ENCODE measurements around the gene SFN.
A peak's percentile ranks its signal among the peaks of the same experiment; 100 is the strongest.

Gene SFN

DNA sequence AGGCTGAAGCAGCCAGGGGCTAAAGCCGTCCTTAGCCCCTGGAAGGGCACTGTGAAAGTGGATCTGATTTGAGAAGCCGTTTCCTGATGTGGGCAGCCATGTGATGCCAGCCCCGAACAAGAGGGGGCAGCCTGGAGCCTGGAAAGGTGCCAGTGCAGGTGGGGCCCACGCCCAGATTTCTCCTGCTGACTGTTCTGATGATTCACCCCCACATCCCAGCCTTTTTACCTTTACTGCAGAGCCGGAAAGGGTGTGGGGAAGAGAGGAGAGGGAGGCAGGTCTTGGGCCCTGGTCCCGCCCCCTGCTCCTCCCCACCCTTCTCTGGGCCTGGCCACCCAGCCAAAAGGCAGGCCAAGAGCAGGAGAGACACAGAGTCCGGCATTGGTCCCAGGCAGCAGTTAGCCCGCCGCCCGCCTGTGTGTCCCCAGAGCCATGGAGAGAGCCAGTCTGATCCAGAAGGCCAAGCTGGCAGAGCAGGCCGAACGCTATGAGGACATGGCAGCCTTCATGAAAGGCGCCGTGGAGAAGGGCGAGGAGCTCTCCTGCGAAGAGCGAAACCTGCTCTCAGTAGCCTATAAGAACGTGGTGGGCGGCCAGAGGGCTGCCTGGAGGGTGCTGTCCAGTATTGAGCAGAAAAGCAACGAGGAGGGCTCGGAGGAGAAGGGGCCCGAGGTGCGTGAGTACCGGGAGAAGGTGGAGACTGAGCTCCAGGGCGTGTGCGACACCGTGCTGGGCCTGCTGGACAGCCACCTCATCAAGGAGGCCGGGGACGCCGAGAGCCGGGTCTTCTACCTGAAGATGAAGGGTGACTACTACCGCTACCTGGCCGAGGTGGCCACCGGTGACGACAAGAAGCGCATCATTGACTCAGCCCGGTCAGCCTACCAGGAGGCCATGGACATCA is at the start of gene SFN:
TSS of gene SFN (plus strand) at position 369 of the 904 bp plus-strand sequence. CDS start at position 433, 64 bp downstream.
- Histone ChIP-seq H3K4me3 (ENCODE audit: low read depth, low read length) (no peak within 1 kb of the TSS), H3K36me3 (replicated peaks) (no peaks in the 10 kb centered on the region), H3K27ac (no peak within 1 kb of the TSS), H3K27me3 (replicated peaks) (no peaks in the 10 kb centered on the region)
- TF ChIP-seq, protein P1, sequence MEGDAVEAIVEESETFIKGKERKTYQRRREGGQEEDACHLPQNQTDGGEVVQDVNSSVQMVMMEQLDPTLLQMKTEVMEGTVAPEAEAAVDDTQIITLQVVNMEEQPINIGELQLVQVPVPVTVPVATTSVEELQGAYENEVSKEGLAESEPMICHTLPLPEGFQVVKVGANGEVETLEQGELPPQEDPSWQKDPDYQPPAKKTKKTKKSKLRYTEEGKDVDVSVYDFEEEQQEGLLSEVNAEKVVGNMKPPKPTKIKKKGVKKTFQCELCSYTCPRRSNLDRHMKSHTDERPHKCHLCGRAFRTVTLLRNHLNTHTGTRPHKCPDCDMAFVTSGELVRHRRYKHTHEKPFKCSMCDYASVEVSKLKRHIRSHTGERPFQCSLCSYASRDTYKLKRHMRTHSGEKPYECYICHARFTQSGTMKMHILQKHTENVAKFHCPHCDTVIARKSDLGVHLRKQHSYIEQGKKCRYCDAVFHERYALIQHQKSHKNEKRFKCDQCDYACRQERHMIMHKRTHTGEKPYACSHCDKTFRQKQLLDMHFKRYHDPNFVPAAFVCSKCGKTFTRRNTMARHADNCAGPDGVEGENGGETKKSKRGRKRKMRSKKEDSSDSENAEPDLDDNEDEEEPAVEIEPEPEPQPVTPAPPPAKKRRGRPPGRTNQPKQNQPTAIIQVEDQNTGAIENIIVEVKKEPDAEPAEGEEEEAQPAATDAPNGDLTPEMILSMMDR (IDR thresholded peaks at IDR 0.05; ENCODE audit: low read depth, low read length, missing control alignments): peak; percentile 41
- in situ Hi-C loops (cut with HindIII; ENCODE audit: low pct_ligation_motif_present, low sequenced_read_pairs): no loop called here
- no peak for DNase-seq

DNA sequence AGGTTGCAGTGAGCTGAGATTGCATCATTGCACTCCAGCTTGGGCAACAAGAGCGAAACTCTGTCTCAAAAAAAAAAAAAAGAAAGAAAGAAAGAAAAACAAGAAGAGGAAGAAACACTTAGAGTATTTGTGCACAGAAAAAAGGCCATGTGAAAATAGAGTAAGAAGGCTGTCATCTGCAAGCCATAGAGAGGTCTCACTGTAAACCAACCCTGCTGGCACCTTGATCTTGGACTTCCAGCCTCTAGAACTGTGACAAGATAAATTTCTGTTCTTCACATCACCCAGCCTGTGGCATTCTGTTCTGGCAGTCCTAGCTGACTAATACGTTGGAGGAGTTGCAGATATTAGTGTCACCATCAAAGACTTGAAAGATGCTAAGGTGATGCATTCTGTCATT is 48.6 kb upstream of the SFN start:
- Histone ChIP-seq H3K36me3 (replicated peaks) (no peaks in the 10 kb centered on the region), H3K27me3 (replicated peaks) (no peaks in the 10 kb centered on the region), H3K27ac (no peak overlapping the region), H3K4me3 (ENCODE audit: low read depth, low read length) (no peak overlapping the region)
- DNase-seq: no peak
- TF ChIP-seq, protein P1 (IDR thresholded peaks at IDR 0.05; ENCODE audit: low read depth, low read length, missing control alignments): no peak
- in situ Hi-C loops (cut with HindIII; ENCODE audit: low pct_ligation_motif_present, low sequenced_read_pairs): no loop called here

DNA sequence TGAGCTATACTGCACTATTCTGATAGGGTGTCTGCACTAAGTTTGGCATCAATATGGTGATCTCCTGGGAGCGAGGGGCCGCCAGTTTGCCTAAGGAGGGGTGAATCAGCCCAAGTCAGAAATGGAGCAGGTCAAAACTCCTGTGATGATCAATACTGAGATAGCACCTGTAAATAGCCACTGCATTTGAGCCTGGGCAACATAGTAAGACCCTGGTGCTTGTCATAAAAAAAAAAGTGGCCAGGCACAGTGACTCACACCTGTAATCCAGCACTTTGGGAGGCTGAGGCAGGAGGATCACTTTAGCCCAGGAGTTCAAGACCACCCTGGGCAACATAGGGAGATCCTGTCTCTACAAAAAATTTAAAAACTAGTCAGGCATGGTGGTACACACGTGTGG is 48.1 kb upstream of the SFN start:
- in situ Hi-C loops (cut with HindIII; ENCODE audit: low pct_ligation_motif_present, low sequenced_read_pairs): no loop called here
- DNase-seq: no peak
- Histone ChIP-seq H3K36me3 (replicated peaks) (no peaks in the 10 kb centered on the region), H3K27me3 (replicated peaks) (no peaks in the 10 kb centered on the region), H3K4me3 (ENCODE audit: low read depth, low read length) (no peak overlapping the region), H3K27ac (no peak overlapping the region)
- TF ChIP-seq, protein P1 (IDR thresholded peaks at IDR 0.05; ENCODE audit: low read depth, low read length, missing control alignments): no peak

DNA sequence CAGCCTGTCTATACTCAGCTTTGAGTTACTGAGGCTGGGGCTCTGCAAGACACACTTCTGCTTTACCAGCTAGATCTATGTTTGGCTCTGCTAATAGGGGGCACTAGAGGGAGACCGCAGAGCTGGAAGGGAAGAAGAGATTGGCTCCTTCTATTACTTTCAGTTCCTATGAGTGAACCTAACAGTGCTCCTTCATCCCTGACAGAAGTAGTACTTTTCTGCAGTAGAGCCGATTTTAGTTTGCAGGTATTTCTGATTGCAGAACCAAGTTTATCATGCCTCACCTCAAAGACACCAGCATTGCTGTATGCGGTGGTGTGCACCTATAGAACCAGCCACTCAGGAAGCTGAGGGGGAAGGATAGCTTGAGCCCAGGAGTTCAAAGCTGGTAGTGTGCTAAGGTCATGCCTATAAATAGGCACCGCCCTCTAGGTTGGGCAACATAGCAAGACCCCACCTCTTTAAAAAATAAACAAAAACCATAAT is 42.1 kb upstream of the SFN start:
- DNase-seq: no peak
- H3K27ac ChIP-seq: no peak overlapping the region
- in situ Hi-C loops (cut with HindIII; ENCODE audit: low pct_ligation_motif_present, low sequenced_read_pairs): no loop called here
- no peak overlapping the region for H3K4me3 ChIP-seq (ENCODE audit: low read depth, low read length)
- TF ChIP-seq, protein P1 (IDR thresholded peaks at IDR 0.05; ENCODE audit: low read depth, low read length, missing control alignments): peak; percentile 31
- no peaks in the 10 kb centered on the region for H3K36me3 ChIP-seq (replicated peaks)
- no peaks in the 10 kb centered on the region for H3K27me3 ChIP-seq (replicated peaks)

DNA sequence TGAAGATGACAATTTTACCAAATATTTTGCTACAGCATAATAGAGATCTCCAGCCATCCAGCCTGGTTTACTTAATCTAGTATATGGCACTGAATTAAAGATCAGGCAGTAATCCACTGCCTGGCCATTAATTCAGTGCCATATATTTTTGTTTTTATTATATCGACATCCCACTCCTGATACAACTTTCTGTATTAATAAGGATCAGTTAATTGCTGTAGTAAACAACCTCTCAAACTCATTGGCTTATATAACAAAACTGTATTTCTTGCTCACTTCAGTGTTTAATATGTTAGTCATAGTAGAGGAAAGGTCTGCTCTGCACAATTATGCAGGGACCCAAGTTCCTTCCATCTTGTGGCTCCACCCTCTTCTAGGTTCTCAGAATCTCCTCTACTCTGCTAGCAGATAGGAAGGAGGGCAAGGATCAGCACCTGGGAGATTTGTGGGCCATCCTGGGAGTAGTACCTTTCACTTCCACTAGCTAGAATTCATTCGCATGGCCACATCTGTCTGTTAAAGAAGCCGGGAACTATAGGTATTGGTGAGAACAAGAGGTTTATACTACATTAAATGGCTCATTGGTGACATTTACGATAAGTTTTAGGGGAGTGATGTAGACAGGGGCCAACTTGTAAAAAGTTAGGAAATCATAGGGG is 40.1 kb upstream of the SFN start:
- no peaks in the 10 kb centered on the region for H3K36me3 ChIP-seq (replicated peaks)
- no peak overlapping the region for H3K4me3 ChIP-seq (ENCODE audit: low read depth, low read length)
- in situ Hi-C loops (cut with HindIII; ENCODE audit: low pct_ligation_motif_present, low sequenced_read_pairs): no loop called here
- H3K27me3 ChIP-seq (replicated peaks): no peaks in the 10 kb centered on the region
- TF ChIP-seq, protein P1 (IDR thresholded peaks at IDR 0.05; ENCODE audit: low read depth, low read length, missing control alignments): no peak
- DNase-seq: no peak
- no peak overlapping the region for H3K27ac ChIP-seq

Data from brain microvascular endothelial cell (primary cell).